HG03457 (cell line): ENCODE results near the gene THRAP3.
A peak's percentile ranks its signal among the peaks of the same experiment; 100 is the strongest.
"Not testable (repeated sequence)": the region's sequence is repeated elsewhere in the genome, so short reads cannot be mapped to it uniquely, and the experiment has no call there.

Experiments
- ATAC-seq: cut with Tn5 transposase; IDR thresholded peaks from one replicate; pipeline ENCODE4 v1.9.1; 2021; ENCODE audit warnings: moderate number of reproducible peaks; ENCODE audit not compliant: unreplicated experiment

Gene THRAP3

GRCh38 chr1:36206323-36206858 is 17.9 kb upstream of the THRAP3 start:
- no peak for ATAC-seq

- no peak for ATAC-seq
These were observed 16.9 kb upstream of the THRAP3 start for GRCh38 chr1:36207339-36207738.

GRCh38 chr1:36208978-36209703 is 15.1 kb upstream of the THRAP3 start:
- no peak for ATAC-seq

GRCh38 chr1:36211307-36211706 is 12.9 kb upstream of the THRAP3 start:
- no peak for ATAC-seq

GRCh38 chr1:36211841-36212240 is 12.4 kb upstream of the THRAP3 start:
- ATAC-seq: no peak

GRCh38 chr1:36212782-36213181 is 11.5 kb upstream of the THRAP3 start:
- ATAC-seq: no peak

GRCh38 chr1:36217670-36218069 is 6.6 kb upstream of the THRAP3 start:
- ATAC-seq: no peak

GRCh38 chr1:36221901-36222300 is 2.3 kb upstream of the THRAP3 start:
- not testable (repeated sequence) for ATAC-seq

GRCh38 chr1:36222481-36223380 is 1.5 kb upstream of the THRAP3 start:
- no peak for ATAC-seq

GRCh38 chr1:36223381-36223995 is 755 bp upstream of the THRAP3 start:
- no peak for ATAC-seq

- peak; percentile 34 for ATAC-seq
These were observed 467 bp downstream of the THRAP3 start for GRCh38 chr1:36224537-36225282.

- no peak for ATAC-seq
These were observed 1.1 kb downstream of the THRAP3 start for GRCh38 chr1:36225283-36225899.

- ATAC-seq: not testable (repeated sequence)
These were observed 6.0 kb downstream of the THRAP3 start for GRCh38 chr1:36230279-36230678.

GRCh38 chr1:36231191-36231590 is 6.9 kb downstream of the THRAP3 start:
- no peak for ATAC-seq

- ATAC-seq: no peak
These were observed 8.2 kb downstream of the THRAP3 start for GRCh38 chr1:36232212-36233095.

GRCh38 chr1:36236302-36236701 is 12.1 kb downstream of the THRAP3 start:
- no peak for ATAC-seq

GRCh38 chr1:36238433-36238832 is 14.2 kb downstream of the THRAP3 start:
- no peak for ATAC-seq

GRCh38 chr1:36239941-36240637 is 15.8 kb downstream of the THRAP3 start:
- ATAC-seq: no peak

GRCh38 chr1:36247538-36247937 is 23.3 kb downstream of the THRAP3 start:
- ATAC-seq: no peak
